Left ventricle myocardium inferior (tissue), 1 donor: ENCODE data around the gene ASH1L. TPM values are rescaled to one million over a fixed set of nuclear protein-coding genes. Genes with fewer than 3 reads are reported as not detected.
"Not testable (repeated sequence)": the region's sequence is repeated elsewhere in the genome, so short reads cannot be mapped to it uniquely, and the experiment has no call there.

ENCODE experiments used
- DNase-seq: peaks from one replicate; pipeline ENCODE4 v3.0.0-alpha.2; 2020
- H3K27ac ChIP-seq: fragments of 200-600 bp; replicated peaks from 2 replicates; pipeline ENCODE4 v1.8.0; 2021
- H3K27me3 ChIP-seq: fragments of 200-600 bp; 2 replicates; pipeline ENCODE4 v1.8.0; 2021; ENCODE audit warnings: low read depth
- H3K36me3 ChIP-seq: fragments of 200-600 bp; 2 replicates; pipeline ENCODE4 v1.8.0; 2021
- H3K4me1 ChIP-seq: fragments of 200-600 bp; 2 replicates; pipeline ENCODE4 v1.8.0; 2021
- H3K4me3 ChIP-seq: fragments of 200-600 bp; 2 replicates; pipeline ENCODE4 v1.8.0; 2021; ENCODE audit warnings: mild to moderate bottlenecking, moderate library complexity
- H3K9me3 ChIP-seq: fragments of 200-600 bp; replicated peaks from 2 replicates; pipeline ENCODE4 v1.8.0; 2021
- intact Hi-C: fragments of 100-400 bp; cut with micrococcal nuclease; formaldehyde crosslinking; loops from one replicate; pipeline ENCODE4 v1.11.0; 2022
- total RNA-seq: library from RNA; stranded (reverse); fragmentation: NEBNext Ultra II Directional; extraction: Animal tissue kit (Norgen Biotek cat#: 25700); gene quantifications from one replicate; pipeline ENCODE4 v1.2.1, GENCODE V29; 2021
- TF ChIP-seq, protein P1 (sequence below): fragments of 200-600 bp; IDR thresholded peaks from 2 replicates; pipeline ENCODE4 v1.8.0; 2021; ENCODE audit warnings: antibody characterized with exemption, mild to moderate bottlenecking, borderline replicate concordance
- donor health status: DM: no; HTN: yes; CAD: no; lungs with severe emphysema.

ASH1L gene
- total RNA-seq, 1 donor from 2014 or later: 38.7 TPM

DNA sequence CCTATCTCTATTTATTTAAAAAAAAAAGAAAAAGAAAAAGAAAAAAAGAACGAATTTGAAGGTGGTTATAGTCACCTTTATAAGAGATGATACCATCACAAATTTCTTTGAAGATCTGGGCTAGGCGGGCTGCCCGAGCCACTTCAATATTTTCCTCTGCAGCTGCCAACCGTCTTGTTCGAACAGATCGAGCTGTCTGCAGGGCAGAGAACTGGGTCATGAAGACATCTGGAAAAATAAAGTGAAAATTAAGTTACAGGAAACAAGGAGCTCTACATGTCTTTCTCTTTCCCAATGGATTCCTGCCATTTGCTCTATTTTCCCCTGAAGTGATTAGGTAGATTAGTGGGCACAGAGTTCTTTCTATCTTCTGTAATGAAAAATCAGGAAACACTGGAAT lies 210.0 kb downstream of the ASH1L start:
- Histone ChIP-seq H3K4me3 (no peak overlapping the region), H3K27me3 (no peaks in the 10 kb centered on the region), H3K27ac (no peak overlapping the region), H3K9me3 (no peaks in the 10 kb centered on the region), H3K36me3 (peaks cover 94% of the 10 kb centered on the region), H3K4me1 (no peaks in the 10 kb centered on the region)
- intact Hi-C loops: no loop called here
- no peak for DNase-seq
- TF ChIP-seq, protein P1, sequence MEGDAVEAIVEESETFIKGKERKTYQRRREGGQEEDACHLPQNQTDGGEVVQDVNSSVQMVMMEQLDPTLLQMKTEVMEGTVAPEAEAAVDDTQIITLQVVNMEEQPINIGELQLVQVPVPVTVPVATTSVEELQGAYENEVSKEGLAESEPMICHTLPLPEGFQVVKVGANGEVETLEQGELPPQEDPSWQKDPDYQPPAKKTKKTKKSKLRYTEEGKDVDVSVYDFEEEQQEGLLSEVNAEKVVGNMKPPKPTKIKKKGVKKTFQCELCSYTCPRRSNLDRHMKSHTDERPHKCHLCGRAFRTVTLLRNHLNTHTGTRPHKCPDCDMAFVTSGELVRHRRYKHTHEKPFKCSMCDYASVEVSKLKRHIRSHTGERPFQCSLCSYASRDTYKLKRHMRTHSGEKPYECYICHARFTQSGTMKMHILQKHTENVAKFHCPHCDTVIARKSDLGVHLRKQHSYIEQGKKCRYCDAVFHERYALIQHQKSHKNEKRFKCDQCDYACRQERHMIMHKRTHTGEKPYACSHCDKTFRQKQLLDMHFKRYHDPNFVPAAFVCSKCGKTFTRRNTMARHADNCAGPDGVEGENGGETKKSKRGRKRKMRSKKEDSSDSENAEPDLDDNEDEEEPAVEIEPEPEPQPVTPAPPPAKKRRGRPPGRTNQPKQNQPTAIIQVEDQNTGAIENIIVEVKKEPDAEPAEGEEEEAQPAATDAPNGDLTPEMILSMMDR: no peak

DNA sequence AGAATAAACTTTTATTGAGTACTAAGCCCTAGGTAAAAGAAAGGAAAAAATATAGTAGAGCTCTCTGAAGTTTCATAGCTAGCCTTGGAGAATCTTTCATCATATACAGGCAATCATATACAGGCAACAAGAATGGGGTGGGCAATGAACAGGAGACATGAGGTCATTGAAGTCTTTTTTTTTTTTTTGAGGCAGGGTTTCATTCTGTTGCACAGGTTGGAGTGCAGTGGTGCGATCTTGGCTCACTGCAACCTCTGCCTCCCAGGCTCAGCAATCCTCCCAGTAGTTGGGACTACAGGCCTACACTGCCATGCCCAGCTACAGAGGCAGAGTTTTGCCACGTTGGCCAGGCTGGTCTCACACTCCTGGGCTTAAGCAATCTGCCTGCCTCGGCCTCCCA lies 219.8 kb downstream of the ASH1L start:
- no peaks in the 10 kb centered on the region for H3K9me3 ChIP-seq
- intact Hi-C loops: no loop called here
- no peaks in the 10 kb centered on the region for H3K27me3 ChIP-seq
- no peak overlapping the region for H3K27ac ChIP-seq
- H3K4me3 ChIP-seq: no peak overlapping the region
- no peak for DNase-seq
- no peaks in the 10 kb centered on the region for H3K4me1 ChIP-seq
- TF ChIP-seq, protein P1: no peak
- H3K36me3 ChIP-seq: peaks cover 100% of the 10 kb centered on the region

DNA sequence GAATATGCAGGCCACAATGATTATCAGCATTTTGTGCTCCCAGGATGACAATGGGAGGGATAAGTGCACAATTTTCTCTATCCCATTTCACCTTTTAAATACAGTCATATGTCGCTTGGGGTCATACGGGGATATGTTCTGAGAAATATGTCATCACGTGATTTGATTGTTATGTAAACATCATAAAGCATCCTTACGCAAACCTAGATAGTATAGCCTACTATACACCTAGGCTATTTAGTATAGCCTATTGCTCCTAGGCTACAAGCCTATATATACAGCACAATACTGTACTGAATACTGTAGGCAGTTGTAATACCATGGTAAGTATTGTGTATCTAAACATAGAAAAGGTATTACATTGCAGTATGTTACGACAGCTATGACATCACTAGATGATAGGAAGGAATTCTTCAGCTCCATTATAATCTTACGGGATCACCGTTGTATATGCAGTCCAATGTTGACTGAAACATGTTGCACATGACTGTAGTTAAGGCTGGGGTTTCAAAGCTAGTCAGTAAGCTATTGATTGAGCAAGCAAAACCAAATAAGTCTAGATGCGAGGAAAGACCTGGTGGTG lies 223.0 kb downstream of the ASH1L start:
- H3K36me3 ChIP-seq: peaks cover 97% of the 10 kb centered on the region

DNA sequence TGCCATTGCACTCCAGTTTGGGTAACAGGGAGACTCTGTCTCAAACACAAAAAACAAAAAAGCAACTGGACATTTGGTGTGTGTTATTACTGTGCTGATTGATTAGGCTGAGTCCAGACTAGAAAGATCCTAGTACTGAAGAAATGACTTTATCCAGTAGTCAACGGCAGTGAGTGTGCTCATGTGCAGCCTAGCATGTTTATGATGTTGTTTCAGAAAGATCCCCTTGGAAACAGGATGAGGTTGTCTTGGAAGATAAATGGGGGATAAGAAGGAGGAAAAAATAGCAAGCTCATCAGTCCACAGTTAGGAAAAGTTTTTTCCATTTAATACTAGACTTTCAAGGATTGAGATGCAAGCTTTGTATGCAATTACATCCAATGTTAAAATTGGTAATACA lies 227.6 kb downstream of the ASH1L start:
- no peak for DNase-seq
- Histone ChIP-seq H3K4me3 (no peak overlapping the region), H3K27ac (no peak overlapping the region), H3K9me3 (no peaks in the 10 kb centered on the region), H3K27me3 (no peaks in the 10 kb centered on the region), H3K4me1 (no peaks in the 10 kb centered on the region), H3K36me3 (peaks cover 82% of the 10 kb centered on the region)
- intact Hi-C loops: no loop called here
- TF ChIP-seq, protein P1: no peak

More for the DNA sequence above, 223.0 kb downstream of the ASH1L start:
- Histone ChIP-seq H3K27me3 (no peaks in the 10 kb centered on the region), H3K4me3 (no peak overlapping the region), H3K4me1 (no peaks in the 10 kb centered on the region), H3K9me3 (no peaks in the 10 kb centered on the region), H3K27ac (no peak overlapping the region)
- intact Hi-C loops: no loop called here
- DNase-seq: no peak
- TF ChIP-seq, protein P1: no peak

DNA sequence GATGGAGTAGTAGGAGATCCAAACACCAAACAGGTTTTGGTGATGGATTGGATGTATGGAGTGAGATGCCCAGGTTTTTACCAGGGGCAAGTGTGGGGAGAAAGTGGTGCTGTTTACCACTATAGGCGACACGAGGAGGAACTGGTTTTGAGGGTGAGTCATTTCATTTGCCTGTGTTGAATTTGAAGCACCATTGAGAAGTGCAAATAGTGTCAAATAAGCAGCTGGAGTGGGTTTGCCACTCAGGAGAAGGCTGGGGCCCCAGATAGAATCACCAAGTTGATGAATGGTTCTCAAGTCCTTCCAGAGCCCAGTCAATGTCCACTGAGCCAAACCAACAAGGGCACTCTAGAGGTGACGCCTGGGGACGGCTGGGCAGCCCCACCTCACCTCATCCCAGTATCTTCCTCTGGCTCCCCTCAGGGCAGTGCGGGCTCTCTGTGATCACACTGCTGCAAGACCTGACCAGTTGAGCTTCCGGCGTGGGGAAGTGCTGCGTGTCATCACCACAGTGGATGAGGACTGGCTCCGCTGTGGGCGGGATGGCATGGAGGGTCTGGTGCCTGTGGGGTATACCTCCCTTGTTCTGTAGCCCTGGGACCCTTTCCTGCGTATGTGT lies 232.5 kb downstream of the ASH1L start:
- TF ChIP-seq, protein P1: no peak
- no peak for DNase-seq
- H3K27ac ChIP-seq: no peak overlapping the region
- H3K27me3 ChIP-seq: no peaks in the 10 kb centered on the region
- intact Hi-C loops: no loop called here
- no peaks in the 10 kb centered on the region for H3K9me3 ChIP-seq
- H3K4me1 ChIP-seq: peaks cover 6% of the 10 kb centered on the region
- H3K36me3 ChIP-seq: peaks cover 69% of the 10 kb centered on the region
- H3K4me3 ChIP-seq: no peak overlapping the region

DNA sequence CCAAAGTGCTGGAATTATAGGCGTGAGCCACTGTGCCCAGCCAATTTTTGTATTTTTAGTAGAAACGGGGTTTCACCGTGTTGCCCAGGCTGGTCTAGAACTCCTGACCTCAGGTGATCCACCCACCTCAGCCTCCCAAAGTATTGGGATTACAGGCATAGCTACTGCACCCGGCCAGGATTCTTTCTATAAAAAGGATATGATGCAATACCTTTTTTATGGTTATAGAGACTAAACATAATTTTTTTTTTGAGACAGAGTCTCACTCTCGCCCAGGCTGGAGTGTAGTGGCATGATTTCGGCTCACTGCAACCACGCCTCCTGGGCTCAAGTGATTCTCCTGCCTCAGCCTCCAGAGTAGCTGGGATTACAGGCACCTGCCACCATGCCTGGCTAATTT lies 233.7 kb downstream of the ASH1L start:
- H3K27me3 ChIP-seq, DNase-seq, intact Hi-C loops, H3K4me3 ChIP-seq, H3K9me3 ChIP-seq, H3K27ac ChIP-seq: not testable (repeated sequence)
- peaks cover 14% of the 10 kb centered on the region for H3K4me1 ChIP-seq
- H3K36me3 ChIP-seq: peaks cover 60% of the 10 kb centered on the region
